ENCODE results near the gene PPIE.
A peak's percentile ranks its signal among the peaks of the same experiment; 100 is the strongest.

PPIE gene

GRCh38 chr1:39733161-39733560 is 5.5 kb upstream of the PPIE start:
- Mint-ChIP-seq H3K36me3 (ENCODE audit: low read depth) (no peaks in the 10 kb centered on the region), H3K4me1 (peaks cover 44% of the 10 kb centered on the region), H3K27me3 (peaks cover 44% of the 10 kb centered on the region), H3K9me3 (peaks cover 3% of the 10 kb centered on the region), H3K27ac (no peak overlapping the region), H3K4me3 (no peak overlapping the region)
- no peak for DNase-seq
- ATAC-seq, result peak; percentile 62

DNA sequence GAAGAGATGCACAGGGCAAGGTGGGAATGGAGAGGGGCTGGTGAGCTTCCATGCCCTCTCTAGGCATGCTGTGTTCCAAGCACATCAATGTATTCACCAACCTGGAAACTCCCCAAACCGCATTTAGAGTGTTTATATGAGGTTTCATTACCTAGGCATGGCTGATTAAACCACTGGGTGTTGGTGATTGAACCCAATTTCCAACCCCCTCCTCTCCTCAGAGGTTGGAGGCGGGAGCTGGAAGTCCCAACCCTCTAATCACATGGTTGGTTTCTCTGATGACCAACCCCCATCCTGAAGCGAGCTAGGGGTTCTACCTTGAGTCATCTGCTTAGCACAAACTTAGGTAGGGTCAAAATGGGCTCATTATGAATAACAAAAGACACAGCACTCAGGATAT is 3.0 kb upstream of the PPIE start:
- Mint-ChIP-seq H3K27me3 (peaks cover 27% of the 10 kb centered on the region), H3K27ac (no peak overlapping the region), H3K36me3 (ENCODE audit: low read depth) (peaks cover 12% of the 10 kb centered on the region), H3K4me1 (peaks cover 55% of the 10 kb centered on the region), H3K9me3 (peaks cover 3% of the 10 kb centered on the region), H3K4me3 (no peak overlapping the region)
- DNase-seq (peak; percentile 15), ATAC-seq (peak; percentile 38)

GRCh38 chr1:39737546-39738169 is 1.0 kb upstream of the PPIE start:
- no peak overlapping the region for H3K27ac Mint-ChIP-seq
- peaks cover 3% of the 10 kb centered on the region for H3K9me3 Mint-ChIP-seq
- H3K27me3 Mint-ChIP-seq, result peaks cover 18% of the 10 kb centered on the region
- peaks cover 28% of the 10 kb centered on the region for H3K36me3 Mint-ChIP-seq (ENCODE audit: low read depth)
- H3K4me3 Mint-ChIP-seq, result peak overlapping the region; percentile 4
- DNase-seq (no peak), ATAC-seq (no peak)
- peaks cover 62% of the 10 kb centered on the region for H3K4me1 Mint-ChIP-seq

GRCh38 chr1:39745016-39745670 is 6.5 kb downstream of the PPIE start:
- DNase-seq, result no peak
- peaks cover 26% of the 10 kb centered on the region for H3K4me1 Mint-ChIP-seq
- peak overlapping the region; percentile 4 for H3K27ac Mint-ChIP-seq
- H3K9me3 Mint-ChIP-seq, result no peaks in the 10 kb centered on the region
- peaks cover 66% of the 10 kb centered on the region for H3K36me3 Mint-ChIP-seq (ENCODE audit: low read depth)
- no peak for ATAC-seq
- no peaks in the 10 kb centered on the region for H3K27me3 Mint-ChIP-seq
- no peak overlapping the region for H3K4me3 Mint-ChIP-seq

- Mint-ChIP-seq H3K4me1 (peaks cover 9% of the 10 kb centered on the region), H3K36me3 (ENCODE audit: low read depth) (peaks cover 68% of the 10 kb centered on the region), H3K9me3 (no peaks in the 10 kb centered on the region), H3K4me3 (no peak overlapping the region), H3K27me3 (no peaks in the 10 kb centered on the region), H3K27ac (no peak overlapping the region)
- ATAC-seq (no peak), DNase-seq (no peak)
Observed at GRCh38 chr1:39751595-39751994, 12.9 kb downstream of the PPIE start.

DNA sequence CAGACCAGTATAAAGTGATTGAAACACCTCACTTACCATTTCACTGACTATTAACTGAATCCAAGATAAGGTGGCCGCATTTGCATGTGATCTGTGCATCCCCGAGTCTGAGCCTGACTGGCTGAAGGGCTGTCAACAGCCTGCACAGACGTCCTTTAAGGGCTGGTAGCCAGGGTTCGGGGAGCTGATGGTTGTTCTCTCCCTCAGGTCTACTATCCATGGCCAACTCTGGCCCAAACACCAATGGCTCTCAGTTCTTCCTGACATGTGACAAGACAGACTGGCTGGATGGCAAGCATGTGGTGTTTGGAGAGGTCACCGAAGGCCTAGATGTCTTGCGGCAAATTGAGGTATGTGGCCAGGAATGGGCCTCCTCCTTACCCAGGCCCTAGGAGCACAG is 14.0 kb downstream of the PPIE start:
- DNase-seq (no peak), ATAC-seq (no peak)
- Mint-ChIP-seq H3K27ac (no peak overlapping the region), H3K4me3 (no peak overlapping the region), H3K4me1 (peaks cover 4% of the 10 kb centered on the region), H3K27me3 (no peaks in the 10 kb centered on the region), H3K9me3 (no peaks in the 10 kb centered on the region), H3K36me3 (ENCODE audit: low read depth) (peaks cover 61% of the 10 kb centered on the region)

DNA sequence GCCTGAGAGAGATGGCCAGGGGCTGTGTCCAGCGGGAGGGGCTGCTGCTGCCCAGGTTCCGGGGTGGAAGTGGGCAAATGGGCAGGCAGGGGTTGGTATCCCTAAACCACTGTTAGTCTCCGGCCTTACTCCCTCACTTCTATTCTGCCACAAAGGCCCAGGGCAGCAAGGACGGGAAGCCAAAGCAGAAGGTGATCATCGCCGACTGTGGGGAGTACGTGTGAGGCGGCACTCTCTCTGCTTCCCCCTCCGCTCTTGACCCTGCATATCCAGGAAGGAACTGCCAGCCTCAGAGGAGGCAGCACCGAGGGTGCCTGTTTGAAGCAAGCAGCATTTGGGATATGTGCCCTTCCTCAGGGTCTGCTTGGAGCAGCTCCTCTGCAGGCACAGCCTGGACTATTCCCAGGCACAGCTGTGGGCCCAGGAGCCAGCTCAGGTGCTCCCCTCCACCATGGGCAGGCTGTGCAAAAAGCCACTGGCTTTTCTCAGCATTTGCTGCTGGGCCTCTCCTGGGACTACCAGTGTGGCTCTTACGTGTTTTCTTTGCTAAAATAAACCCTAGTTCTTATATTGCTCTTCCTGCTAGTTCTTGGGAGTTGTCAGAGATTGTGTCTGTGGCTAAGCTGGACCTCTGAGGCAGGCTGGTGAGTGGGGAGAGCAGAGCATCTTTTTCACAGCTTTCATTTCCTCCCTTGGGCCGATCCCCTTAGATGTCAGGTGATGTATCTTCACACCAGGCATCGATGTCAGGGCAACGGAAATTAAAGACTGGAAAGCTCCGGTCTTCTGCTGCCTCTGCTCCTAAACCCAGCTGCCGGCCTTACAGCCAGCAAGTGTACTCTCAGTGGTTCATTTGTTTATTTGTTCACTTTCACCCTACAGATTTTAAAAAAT is 14.7 kb downstream of the PPIE start:
- ATAC-seq, result no peak
- Mint-ChIP-seq H3K4me1 (no peaks in the 10 kb centered on the region), H3K4me3 (no peak overlapping the region), H3K27me3 (no peaks in the 10 kb centered on the region), H3K27ac (no peak overlapping the region), H3K36me3 (ENCODE audit: low read depth) (peaks cover 60% of the 10 kb centered on the region), H3K9me3 (no peaks in the 10 kb centered on the region)
- DNase-seq, result no peak

DNA sequence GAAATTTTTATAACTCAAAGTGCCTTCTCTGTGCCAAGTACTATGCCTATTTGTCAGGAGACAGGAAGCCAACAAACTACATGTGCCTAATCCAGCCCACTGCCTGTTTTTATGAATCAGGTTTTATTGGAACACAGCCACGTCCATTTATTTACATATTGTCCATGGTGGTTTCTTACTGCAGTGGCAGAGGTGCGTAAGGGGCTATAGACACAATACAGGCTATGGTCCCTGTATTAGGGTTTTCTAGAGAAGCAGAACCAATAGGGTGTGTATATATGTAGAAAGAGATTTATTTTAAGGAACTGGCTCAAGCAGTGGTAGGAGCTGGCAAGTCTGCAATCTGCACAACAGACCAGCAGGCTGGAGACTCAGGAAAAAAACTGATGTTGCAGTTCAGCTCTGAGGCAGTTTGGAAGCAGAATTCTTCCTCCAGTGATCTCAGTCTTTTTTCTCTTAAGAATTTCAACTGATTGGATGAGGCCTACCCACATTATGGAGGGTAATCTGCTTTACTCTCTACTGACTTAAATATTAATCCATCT is 15.4 kb downstream of the PPIE start:
- DNase-seq, result no peak
- Mint-ChIP-seq H3K4me3 (no peak overlapping the region), H3K27me3 (no peaks in the 10 kb centered on the region), H3K9me3 (no peaks in the 10 kb centered on the region), H3K4me1 (no peaks in the 10 kb centered on the region), H3K27ac (no peak overlapping the region), H3K36me3 (ENCODE audit: low read depth) (peaks cover 56% of the 10 kb centered on the region)
- no peak for ATAC-seq

DNA sequence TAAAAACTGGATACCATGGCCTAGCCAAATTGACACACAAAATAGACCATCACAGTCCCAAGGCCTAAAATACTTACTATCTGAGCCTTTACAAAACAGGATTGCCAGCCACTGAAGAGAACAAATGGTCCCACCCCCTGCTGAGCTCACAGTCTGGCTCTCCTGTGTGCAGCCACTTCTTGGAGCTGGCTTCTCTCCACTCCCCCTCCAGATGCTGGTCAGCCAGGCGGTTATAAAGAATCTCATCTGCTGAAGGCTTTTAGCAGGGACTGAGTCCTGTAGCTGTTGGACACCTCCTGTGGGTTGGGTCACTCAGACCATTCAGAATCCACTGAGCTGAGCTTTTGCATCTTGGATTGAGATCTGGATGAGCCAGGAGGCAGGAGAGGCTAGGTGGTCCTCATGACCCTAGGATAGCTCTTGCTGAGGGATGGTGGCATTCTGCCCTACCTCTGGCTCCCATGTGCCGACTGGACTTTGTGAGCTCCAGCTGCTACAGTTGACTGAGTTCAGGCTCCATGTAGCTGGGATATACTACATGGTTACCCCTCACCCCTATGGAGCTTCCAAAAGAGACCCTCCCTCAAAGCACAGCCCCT is 16.3 kb downstream of the PPIE start:
- H3K9me3 Mint-ChIP-seq, result no peaks in the 10 kb centered on the region
- no peak overlapping the region for H3K27ac Mint-ChIP-seq
- H3K4me3 Mint-ChIP-seq, result no peak overlapping the region
- no peaks in the 10 kb centered on the region for H3K4me1 Mint-ChIP-seq
- ATAC-seq (no peak), DNase-seq (no peak)
- H3K27me3 Mint-ChIP-seq, result no peaks in the 10 kb centered on the region
- H3K36me3 Mint-ChIP-seq (ENCODE audit: low read depth), result peaks cover 56% of the 10 kb centered on the region

GRCh38 chr1:39755965-39756659 is 17.4 kb downstream of the PPIE start:
- ATAC-seq (no peak), DNase-seq (no peak)
- no peaks in the 10 kb centered on the region for H3K27me3 Mint-ChIP-seq
- peaks cover 46% of the 10 kb centered on the region for H3K36me3 Mint-ChIP-seq (ENCODE audit: low read depth)
- H3K4me3 Mint-ChIP-seq, result no peak overlapping the region
- H3K27ac Mint-ChIP-seq, result no peak overlapping the region
- H3K4me1 Mint-ChIP-seq, result no peaks in the 10 kb centered on the region
- no peaks in the 10 kb centered on the region for H3K9me3 Mint-ChIP-seq

GRCh38 chr1:39757501-39757900 is 18.8 kb downstream of the PPIE start:
- Mint-ChIP-seq H3K9me3 (no peaks in the 10 kb centered on the region), H3K4me3 (no peak overlapping the region), H3K27me3 (no peaks in the 10 kb centered on the region), H3K27ac (no peak overlapping the region), H3K36me3 (ENCODE audit: low read depth) (peaks cover 35% of the 10 kb centered on the region), H3K4me1 (no peaks in the 10 kb centered on the region)
- DNase-seq, result no peak
- ATAC-seq, result no peak

- H3K27me3 Mint-ChIP-seq, result no peaks in the 10 kb centered on the region
- H3K4me3 Mint-ChIP-seq, result no peak overlapping the region
- H3K27ac Mint-ChIP-seq, result no peak overlapping the region
- no peaks in the 10 kb centered on the region for H3K4me1 Mint-ChIP-seq
- H3K9me3 Mint-ChIP-seq, result no peaks in the 10 kb centered on the region
- DNase-seq (no peak), ATAC-seq (no peak)
- peaks cover 24% of the 10 kb centered on the region for H3K36me3 Mint-ChIP-seq (ENCODE audit: low read depth)
Observed at GRCh38 chr1:39758556-39759435, 20.1 kb downstream of the PPIE start.

DNA sequence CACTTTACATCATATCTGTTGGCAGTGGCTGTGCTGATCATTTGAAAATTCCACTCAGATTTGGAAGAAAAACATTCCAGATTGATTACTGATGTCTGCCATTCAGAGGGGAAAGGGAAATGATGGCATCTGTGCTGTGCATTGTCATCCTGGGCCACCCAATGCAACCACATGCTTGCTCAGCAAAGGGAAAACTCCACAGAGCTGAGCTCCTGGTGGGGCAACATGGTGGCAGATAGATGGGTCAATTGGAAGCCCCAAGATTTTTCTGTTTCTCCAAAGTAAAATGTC is 20.7 kb downstream of the PPIE start:
- no peak for ATAC-seq
- Mint-ChIP-seq H3K27ac (no peak overlapping the region), H3K9me3 (no peaks in the 10 kb centered on the region), H3K4me1 (no peaks in the 10 kb centered on the region), H3K36me3 (ENCODE audit: low read depth) (peaks cover 21% of the 10 kb centered on the region), H3K4me3 (no peak overlapping the region), H3K27me3 (no peaks in the 10 kb centered on the region)
- no peak for DNase-seq

Measured in activated naive CD8-positive, alpha-beta T cell treated with anti-CD3 and anti-CD28 coated beads, Interleukin-2, amount 50 U/mL, for 24 hours (primary cell).